Caco-2 (cell line): ENCODE measurements around the gene CDC16. TPM values are rescaled to one million over a fixed set of nuclear protein-coding genes. Genes with fewer than 3 reads are reported as not detected.
A peak's percentile ranks its signal among the peaks of the same experiment; 100 is the strongest.

ENCODE experiments used
- BruUV-seq: library from RNA; stranded (reverse); fragments of 400-500 nt; replicated peaks from 2 replicates; lab custom pipeline; 2021; lab: Mats Ljungman, UMichigan
- CTCF ChIA-PET: fragments of 300-600 bp; sonication (Branson Sonifier 250); formaldehyde crosslinking; loops from one replicate; lab custom pipeline; 2022; ENCODE audit warnings: antibody characterized with exemption; lab: Charles Lee
- POLR2A ChIA-PET: fragments of 300-600 bp; sonication (Branson Sonifier 250); formaldehyde crosslinking; loops from one replicate; lab custom pipeline; 2022; ENCODE audit warnings: antibody characterized with exemption; lab: Charles Lee
- DNase-seq, 2 experiments: peaks; one replicate each; pipeline versions ENCODE4 v3.0.0 to v3.0.0-alpha.2; 2020 to 2022
- H3K27me3 ChIP-seq: replicated peaks from 2 replicates; pipeline ENCODE4 v1.6.0; 2011; ENCODE audit warnings: low read length; ENCODE audit not compliant: control insufficient read depth, insufficient read depth
- H3K36me3 ChIP-seq: 2 replicates; pipeline ENCODE4 v1.5.1; 2011; ENCODE audit warnings: low read length; ENCODE audit not compliant: control insufficient read depth, insufficient read depth
- H3K4me1 ChIP-seq: fragments of 250-450 bp; sonication (Bioruptor Pico); 2 replicates; pipeline ENCODE4 v1.5.1; 2020; ENCODE audit warnings: mild to moderate bottlenecking
- H3K4me3 ChIP-seq: 2 replicates; pipeline ENCODE4 v1.5.1; 2011; ENCODE audit warnings: low read depth, mild to moderate bottlenecking, control low read depth, low read length
- H3K9me3 ChIP-seq: fragments of 250-450 bp; sonication (Bioruptor Pico); 2 replicates; pipeline ENCODE4 v1.5.1; 2020; ENCODE audit warnings: mild to moderate bottlenecking, moderate library complexity
- H3K27ac Mint-ChIP-seq: one replicate; pipeline ENCODE4 v1.8.0; 2022; ENCODE audit warnings: mixed read lengths; ENCODE audit not compliant: unreplicated experiment
- H3K27me3 Mint-ChIP-seq: one replicate; pipeline ENCODE4 v1.8.0; 2022; ENCODE audit warnings: mixed read lengths; ENCODE audit not compliant: insufficient read depth, unreplicated experiment
- H3K36me3 Mint-ChIP-seq: one replicate; pipeline ENCODE4 v1.8.0; 2022; ENCODE audit warnings: mild to moderate bottlenecking, mixed read lengths; ENCODE audit not compliant: insufficient read depth, unreplicated experiment
- H3K4me1 Mint-ChIP-seq: one replicate; pipeline ENCODE4 v1.8.0; 2022; ENCODE audit warnings: low read depth, mixed read lengths; ENCODE audit not compliant: unreplicated experiment
- H3K4me3 Mint-ChIP-seq: one replicate; pipeline ENCODE4 v1.8.0; 2022; ENCODE audit warnings: mild to moderate bottlenecking, moderate library complexity, mixed read lengths; ENCODE audit not compliant: unreplicated experiment
- H3K9me3 Mint-ChIP-seq: one replicate; pipeline ENCODE4 v1.8.0; 2022; ENCODE audit warnings: mixed read lengths; ENCODE audit not compliant: unreplicated experiment
- CTCF ChIP-seq, 2 experiments: fragments of 200-600 bp in 1 of 2; IDR thresholded peaks; 1 replicate in 1 of 2; 2 replicates in 1 of 2; pipeline versions ENCODE4 v1.5.1 to v1.8.0; 2011 to 2022; ENCODE audit warnings: antibody characterized with exemption in 1 of 2, control low read depth in 1 of 2, inconsistent platforms in 1 of 2, low read depth in 1 of 2, low read length in 1 of 2, mild to moderate bottlenecking in 1 of 2, moderate library complexity in 1 of 2; ENCODE audit not compliant: insufficient read depth in 1 of 2, severe bottlenecking in 1 of 2, unreplicated experiment in 1 of 2
- intact Hi-C: fragments of 100-400 bp; cut with micrococcal nuclease; formaldehyde crosslinking; loops from one replicate; pipeline ENCODE4 v1.10.0; 2022; ENCODE audit not compliant: unreplicated experiment
- total RNA-seq: library from RNA; stranded (reverse); gene quantifications from 2 replicates; pipeline ENCODE4 v1.2.3, GENCODE V29; 2022

Gene CDC16
- total RNA-seq, 1 experiment from 2014 or later = 80.5 TPM

DNA sequence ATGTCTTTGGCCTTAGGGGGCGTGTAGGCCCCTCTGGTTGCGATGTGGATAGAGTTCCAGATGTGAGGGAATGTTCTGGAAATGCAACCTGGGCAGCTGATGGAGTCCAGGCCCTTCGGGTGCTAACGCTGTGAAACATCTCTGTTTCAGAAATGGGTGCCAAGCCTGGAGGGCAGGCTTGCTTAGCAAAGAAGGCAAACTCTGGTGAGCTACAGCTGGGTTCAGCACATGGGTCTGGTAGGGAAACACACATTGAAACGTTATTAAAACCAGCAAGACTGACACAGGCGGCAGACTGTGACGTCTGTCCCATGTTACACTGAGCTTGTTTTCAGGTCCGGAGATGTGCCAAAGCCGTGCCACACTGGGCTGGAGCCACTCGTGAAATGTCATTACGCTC, 8.6 kb upstream of the CDC16 start:
- Histone ChIP-seq H3K9me3 (no peaks in the 10 kb centered on the region), H3K27me3 (no peaks in the 10 kb centered on the region), H3K4me1 (no peaks in the 10 kb centered on the region), H3K36me3 (no peaks in the 10 kb centered on the region), H3K4me3 (no peak overlapping the region)
- ChIA-PET CTCF (interaction anchor here (0.8 kb wide), 1 partner anchor 502 kb away, joined by 3 read pairs; no protein-coding TSS in a partner anchor), POLR2A (no interaction called here)
- Mint-ChIP-seq H3K27ac (no peak overlapping the region), H3K4me1 (peaks cover 15% of the 10 kb centered on the region), H3K27me3 (peaks cover 3% of the 10 kb centered on the region), H3K9me3 (peaks cover 10% of the 10 kb centered on the region), H3K36me3 (peaks cover 5% of the 10 kb centered on the region), H3K4me3 (no peak overlapping the region)
- intact Hi-C loops = loop anchor here (1.0 to 5.0 kb wide), 2 partner anchors 364 to 409 kb away; partner anchors contain the start of gene GAS6
- no TSS peak for BruUV-seq
- no peak for TF ChIP-seq CTCF (IDR thresholded peaks at IDR 0.05; ENCODE audit: insufficient read depth in 1 of 2, low read depth in 1 of 2, low read length in 1 of 2, severe bottlenecking in 1 of 2, unreplicated experiment in 1 of 2)
- no peak for DNase-seq

DNA sequence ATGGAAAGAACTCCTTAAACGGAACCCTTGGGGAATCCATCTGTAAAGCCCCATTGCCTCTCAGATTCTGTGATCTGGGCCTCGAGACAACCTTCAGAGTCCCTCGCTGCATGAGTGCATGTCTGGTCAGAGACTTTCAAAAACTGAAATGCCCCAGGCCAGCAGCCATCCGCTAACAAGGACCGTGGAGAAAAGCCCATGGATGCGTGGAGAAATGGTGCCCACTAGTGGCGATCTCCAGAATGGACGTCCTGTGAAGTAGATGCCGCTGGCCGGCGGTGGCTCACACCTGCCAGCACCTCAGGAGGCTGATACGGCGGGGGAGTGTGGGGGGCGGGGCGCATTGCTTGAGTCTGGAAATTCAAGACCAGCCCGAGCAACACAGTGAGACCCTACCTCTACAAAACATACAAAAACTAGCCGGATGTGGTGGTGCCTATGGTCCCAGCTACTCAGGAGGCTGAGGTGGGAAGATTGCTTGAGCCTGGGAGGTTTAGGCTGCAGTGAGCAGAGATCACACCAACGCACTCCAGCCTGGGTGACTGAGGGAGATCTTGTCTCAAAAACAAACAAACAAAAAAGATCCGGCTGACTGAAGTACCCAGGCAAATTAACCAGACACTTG, 7.9 kb upstream of the CDC16 start:
- Histone ChIP-seq H3K36me3 (no peaks in the 10 kb centered on the region), H3K27me3 (no peaks in the 10 kb centered on the region), H3K9me3 (no peaks in the 10 kb centered on the region), H3K4me3 (no peak overlapping the region), H3K4me1 (no peaks in the 10 kb centered on the region)
- Mint-ChIP-seq H3K27me3 (peaks cover 3% of the 10 kb centered on the region), H3K9me3 (peaks cover 10% of the 10 kb centered on the region), H3K27ac (no peak overlapping the region), H3K36me3 (peaks cover 5% of the 10 kb centered on the region), H3K4me3 (no peak overlapping the region), H3K4me1 (peaks cover 16% of the 10 kb centered on the region)
- peak; percentile 88 to 90 for DNase-seq
- CTCF ChIA-PET = interaction anchor here (0.6 to 0.8 kb wide), 2 partner anchors 33 to 502 kb away, joined by 3 read pairs; no protein-coding TSS in a partner anchor
- intact Hi-C loops = loop anchor here (1.0 to 5.0 kb wide), 2 partner anchors 365 to 410 kb away; partner anchors contain the start of gene GAS6
- TF ChIP-seq CTCF (IDR thresholded peaks at IDR 0.05; ENCODE audit: insufficient read depth in 1 of 2, low read depth in 1 of 2, low read length in 1 of 2, severe bottlenecking in 1 of 2, unreplicated experiment in 1 of 2) = peak; percentile 86 to 97
- POLR2A ChIA-PET = no interaction called here
- BruUV-seq = no TSS peak

DNA sequence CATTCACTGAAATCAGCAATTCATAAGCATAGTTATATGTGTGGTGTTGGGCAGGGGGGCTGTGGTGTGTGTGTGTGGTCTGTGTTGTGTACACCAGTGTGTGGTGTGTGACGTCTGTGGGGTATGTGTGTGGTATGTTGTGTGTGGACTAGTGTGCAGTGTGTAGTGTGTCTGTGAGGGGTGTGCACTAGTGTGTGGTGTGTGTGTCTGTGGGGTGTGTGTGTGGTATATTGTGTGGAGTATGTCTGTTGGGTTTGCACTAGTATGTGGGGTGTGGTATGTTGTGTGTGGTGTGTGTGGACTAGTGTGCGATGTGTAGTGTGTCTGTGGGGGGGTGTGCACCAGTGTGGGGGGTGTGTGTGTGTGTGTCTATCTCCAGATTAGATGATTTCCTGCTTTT, 7.2 kb upstream of the CDC16 start:
- Mint-ChIP-seq H3K9me3 (peaks cover 10% of the 10 kb centered on the region), H3K36me3 (peaks cover 5% of the 10 kb centered on the region), H3K4me3 (no peak overlapping the region), H3K27ac (no peak overlapping the region), H3K4me1 (peaks cover 21% of the 10 kb centered on the region), H3K27me3 (peaks cover 3% of the 10 kb centered on the region)
- H3K9me3 ChIP-seq = no peaks in the 10 kb centered on the region
- H3K4me1 ChIP-seq = no peaks in the 10 kb centered on the region
- ChIA-PET POLR2A (no interaction called here), CTCF (interaction anchor here (0.6 kb wide), 1 partner anchor 32 kb away, joined by 3 read pairs; no protein-coding TSS in a partner anchor)
- BruUV-seq = no TSS peak
- H3K27me3 ChIP-seq = no peaks in the 10 kb centered on the region
- TF ChIP-seq CTCF (IDR thresholded peaks at IDR 0.05; ENCODE audit: insufficient read depth in 1 of 2, low read depth in 1 of 2, low read length in 1 of 2, severe bottlenecking in 1 of 2, unreplicated experiment in 1 of 2) = no peak
- no peaks in the 10 kb centered on the region for H3K36me3 ChIP-seq
- DNase-seq = no peak
- no peak overlapping the region for H3K4me3 ChIP-seq
- intact Hi-C loops = loop anchor here (5.0 kb wide), 1 partner anchor 365 kb away; the partner anchor contains the start of gene GAS6
